ENCODE measurements around the gene ROR1.

GRCh38 chr1:63884486-63884885, 110.7 kb downstream of the ROR1 start:
- TF ChIP-seq CTCF (IDR thresholded peaks at IDR 0.05), result no peak
- TF ChIP-seq POLR2AphosphoS5 (IDR thresholded peaks at IDR 0.05), result no peak
- no peak for TF ChIP-seq POLR2A (IDR thresholded peaks at IDR 0.05)

All from suprapubic skin (tissue), 4 donors.